GM13976 (cell line): Measurements from ENCODE around the gene C1orf198.
A peak's percentile ranks its signal among the peaks of the same experiment; 100 is the strongest.

Source experiments
- DNase-seq: peaks from one replicate; pipeline ENCODE4 v3.0.0; 2012; ENCODE audit warnings: low spot score
- in situ Hi-C: fragments of 300-500 bp; cut with MboI; formaldehyde crosslinking; loops from one replicate; pipeline ENCODE4 v1.12.0; 2022; ENCODE audit warnings: low sequenced_read_pairs, mixed read lengths, inconsistent platforms; ENCODE audit not compliant: unreplicated experiment
- TF ChIP-seq, protein P1 (sequence below): IDR thresholded peaks from 2 replicates; pipeline ENCODE4 v1.5.1; 2012; ENCODE audit warnings: borderline replicate concordance, mild to moderate bottlenecking; ENCODE audit not compliant: insufficient read depth; ENCODE audit errors: extremely low read depth, missing control alignments, control extremely low read depth

Gene C1orf198

DNA sequence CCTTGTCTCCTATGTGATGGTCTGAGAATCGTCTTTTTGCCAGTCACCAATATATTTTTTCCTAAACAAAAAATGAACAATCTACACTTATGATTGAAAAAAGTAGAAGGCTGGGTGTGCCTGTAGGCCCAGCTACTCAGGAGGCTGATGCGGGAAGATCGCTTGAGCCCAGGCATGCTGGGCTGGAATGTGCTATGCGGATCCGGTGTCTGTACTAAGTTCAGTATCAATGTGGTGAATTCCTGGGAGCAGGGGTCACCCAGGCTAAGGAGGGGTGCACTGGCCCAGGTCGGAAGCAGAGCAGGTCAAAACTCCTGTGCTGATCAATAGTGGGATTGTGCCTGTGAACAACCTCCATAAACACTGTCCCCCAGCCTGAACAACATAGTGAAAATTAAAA is 25.7 kb upstream of the C1orf198 start:
- no peak for DNase-seq
- in situ Hi-C loops: no loop called here
- TF ChIP-seq, protein P1, sequence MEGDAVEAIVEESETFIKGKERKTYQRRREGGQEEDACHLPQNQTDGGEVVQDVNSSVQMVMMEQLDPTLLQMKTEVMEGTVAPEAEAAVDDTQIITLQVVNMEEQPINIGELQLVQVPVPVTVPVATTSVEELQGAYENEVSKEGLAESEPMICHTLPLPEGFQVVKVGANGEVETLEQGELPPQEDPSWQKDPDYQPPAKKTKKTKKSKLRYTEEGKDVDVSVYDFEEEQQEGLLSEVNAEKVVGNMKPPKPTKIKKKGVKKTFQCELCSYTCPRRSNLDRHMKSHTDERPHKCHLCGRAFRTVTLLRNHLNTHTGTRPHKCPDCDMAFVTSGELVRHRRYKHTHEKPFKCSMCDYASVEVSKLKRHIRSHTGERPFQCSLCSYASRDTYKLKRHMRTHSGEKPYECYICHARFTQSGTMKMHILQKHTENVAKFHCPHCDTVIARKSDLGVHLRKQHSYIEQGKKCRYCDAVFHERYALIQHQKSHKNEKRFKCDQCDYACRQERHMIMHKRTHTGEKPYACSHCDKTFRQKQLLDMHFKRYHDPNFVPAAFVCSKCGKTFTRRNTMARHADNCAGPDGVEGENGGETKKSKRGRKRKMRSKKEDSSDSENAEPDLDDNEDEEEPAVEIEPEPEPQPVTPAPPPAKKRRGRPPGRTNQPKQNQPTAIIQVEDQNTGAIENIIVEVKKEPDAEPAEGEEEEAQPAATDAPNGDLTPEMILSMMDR: no peak

DNA sequence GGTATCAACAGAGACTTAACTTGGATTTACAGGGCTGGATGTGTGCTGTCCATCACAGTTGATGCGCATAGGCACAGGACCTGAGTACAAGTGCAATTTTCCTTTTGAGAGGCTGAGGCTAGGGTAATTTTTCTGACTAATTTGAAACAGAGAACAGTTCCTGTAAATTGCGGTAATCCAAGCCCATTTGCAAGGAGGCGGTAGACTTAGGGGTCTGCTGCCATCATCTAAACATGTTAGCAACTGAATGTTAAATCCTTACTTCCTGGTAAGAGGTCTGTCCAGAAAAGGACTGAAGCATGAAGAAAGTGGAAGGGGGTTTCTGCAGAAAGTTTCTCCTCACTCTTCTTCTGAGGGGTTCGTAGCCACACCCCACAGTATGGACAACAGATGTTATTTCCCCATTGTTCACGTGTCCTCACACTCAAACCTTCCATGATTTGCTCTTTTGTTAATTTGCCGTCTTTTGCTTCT is 23.7 kb upstream of the C1orf198 start:
- in situ Hi-C loops: no loop called here
- peak; percentile 36 for DNase-seq
- TF ChIP-seq, protein P1: no peak

DNA sequence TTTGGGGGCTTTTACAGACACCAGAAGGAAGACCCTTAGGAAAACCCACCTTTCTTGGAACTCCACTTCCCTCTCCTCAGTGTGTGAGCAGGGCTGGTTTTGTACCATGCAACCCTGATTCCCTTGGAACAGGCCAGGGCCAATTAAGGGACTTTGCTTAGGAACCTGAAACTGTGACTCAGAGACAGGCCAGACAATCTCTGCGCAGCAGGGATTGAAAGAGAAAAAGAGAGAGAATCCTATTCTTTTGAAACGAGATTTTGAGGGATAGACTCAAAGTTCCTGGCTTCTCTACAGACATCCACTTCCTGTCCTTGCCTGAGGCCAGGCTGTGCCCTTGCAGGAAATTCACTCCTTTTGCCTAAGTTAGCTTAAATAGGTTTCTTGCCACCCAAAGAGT is 23.1 kb upstream of the C1orf198 start:
- TF ChIP-seq, protein P1: no peak
- in situ Hi-C loops: no loop called here
- no peak for DNase-seq

DNA sequence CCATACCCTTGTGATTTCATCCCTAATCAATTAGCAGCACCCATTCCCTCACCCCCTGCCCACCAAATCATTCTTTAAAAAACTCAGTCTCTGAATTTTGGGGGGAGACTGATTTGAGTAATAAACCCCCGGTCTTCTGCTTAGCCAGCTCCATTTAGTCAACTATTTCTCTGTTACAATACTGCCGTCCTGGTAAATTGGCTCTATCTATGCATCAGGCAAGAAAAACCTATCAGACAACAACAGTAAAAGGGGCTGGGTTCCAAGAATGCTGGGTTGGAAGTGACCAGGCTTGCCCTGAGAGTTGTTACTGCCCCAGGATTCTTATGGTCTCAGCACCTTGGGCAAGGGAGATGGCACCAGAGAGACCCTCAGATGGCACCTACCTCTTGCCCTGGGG is 16.3 kb upstream of the C1orf198 start:
- TF ChIP-seq, protein P1: no peak
- in situ Hi-C loops: no loop called here

DNA sequence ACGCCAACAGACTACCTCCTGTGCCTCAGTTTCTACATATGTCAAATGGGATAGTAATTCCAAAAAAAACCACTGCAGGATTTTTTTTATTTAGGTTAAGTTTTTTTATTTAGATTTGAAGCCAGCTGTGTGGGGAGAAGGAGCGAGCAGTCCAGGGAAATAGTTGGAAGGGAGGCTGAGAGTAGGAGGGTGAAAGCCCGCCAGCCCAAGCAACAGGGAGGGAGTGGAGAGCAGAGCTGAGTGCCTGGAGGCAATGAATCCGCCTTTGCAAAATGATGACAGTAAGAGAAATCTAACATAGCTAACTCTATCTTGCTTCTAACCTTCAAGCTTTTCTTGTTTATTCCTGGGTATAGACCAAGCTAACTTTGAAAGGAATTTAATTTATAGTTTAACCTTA is 15.6 kb upstream of the C1orf198 start:
- no peak for DNase-seq
- in situ Hi-C loops: no loop called here
- TF ChIP-seq, protein P1: no peak

More for the DNA sequence above, 16.3 kb upstream of the C1orf198 start:
- DNase-seq: no peak

DNA sequence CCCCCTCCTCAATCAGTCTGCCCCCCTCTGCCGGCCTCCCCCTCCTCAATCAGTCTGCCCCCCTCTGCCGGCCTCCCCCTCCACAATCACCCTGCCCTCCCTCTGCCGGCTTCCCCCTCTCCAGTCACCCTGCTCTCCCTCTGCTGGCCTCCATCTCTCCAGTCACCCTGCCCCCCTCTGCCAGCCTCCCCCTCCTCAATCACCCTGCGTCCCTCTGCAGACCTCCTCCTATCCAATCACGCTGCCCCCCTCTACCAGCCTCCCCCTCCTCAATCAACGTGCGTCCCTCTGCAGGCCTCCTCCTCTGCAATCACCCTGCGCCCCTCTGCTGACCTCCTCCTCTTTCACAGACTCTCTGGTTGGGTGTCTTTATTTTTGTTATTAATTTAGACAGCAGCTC is 11.5 kb upstream of the C1orf198 start:
- TF ChIP-seq, protein P1: no peak
- no peak for DNase-seq
- in situ Hi-C loops: no loop called here

DNA sequence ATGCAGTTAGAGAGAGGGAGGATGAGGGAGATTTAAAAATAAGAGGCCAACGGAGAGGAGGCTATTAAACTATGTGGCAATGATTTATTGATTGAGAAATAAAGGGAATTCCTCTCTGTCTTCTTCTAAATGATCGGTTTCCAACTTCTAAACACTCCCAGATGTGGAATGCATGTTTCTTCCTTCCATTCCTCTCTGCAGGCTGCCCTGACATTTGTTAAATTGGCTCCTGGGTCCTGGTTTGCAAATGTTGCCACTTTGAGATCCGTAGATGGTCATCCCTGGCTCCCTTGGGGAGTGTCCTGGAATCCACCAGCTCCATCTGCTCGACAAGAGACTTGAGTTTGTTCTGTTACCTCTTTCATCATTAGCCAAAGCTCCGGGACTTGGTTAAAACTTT is 10.3 kb upstream of the C1orf198 start:
- in situ Hi-C loops: no loop called here
- TF ChIP-seq, protein P1: no peak
- no peak for DNase-seq
